ENCODE measurements around the gene TGM5. TPM values are rescaled to one million over a fixed set of nuclear protein-coding genes. Genes with fewer than 3 reads are reported as not detected.
"Not testable (repeated sequence)": the region's sequence is repeated elsewhere in the genome, so short reads cannot be mapped to it uniquely, and the experiment has no call there.

Gene TGM5
- total RNA-seq, 2 donors from 2014 or later = not detected

GRCh38 chr15:43276563-43277200 lies 10.0 kb upstream of the TGM5 start:
- Histone ChIP-seq H3K4me3 (no peak overlapping the region), H3K36me3 (no peaks in the 10 kb centered on the region), H3K9me3 (no peaks in the 10 kb centered on the region), H3K4me1 (ENCODE audit: control insufficient read depth in 1 of 2, low read depth in 2 of 2) (no peaks in the 10 kb centered on the region), H3K27ac (no peak overlapping the region), H3K27me3 (replicated peaks; ENCODE audit: insufficient read depth) (no peaks in the 10 kb centered on the region)
- ATAC-seq (ENCODE audit: insufficient number of reproducible peaks, low FRiP score, low read depth) (no peak), DNase-seq (ENCODE audit: low spot score) (no peak)
- no peak for TF ChIP-seq CTCF (IDR thresholded peaks at IDR 0.05)

GRCh38 chr15:43275740-43276562 lies 9.2 kb upstream of the TGM5 start:
- ATAC-seq (ENCODE audit: insufficient number of reproducible peaks, low FRiP score, low read depth) (no peak), DNase-seq (ENCODE audit: low spot score) (no peak)
- Histone ChIP-seq H3K4me3 (no peak overlapping the region), H3K27ac (no peak overlapping the region), H3K4me1 (ENCODE audit: control insufficient read depth in 1 of 2, low read depth in 2 of 2) (no peaks in the 10 kb centered on the region), H3K27me3 (replicated peaks; ENCODE audit: insufficient read depth) (no peaks in the 10 kb centered on the region), H3K36me3 (no peaks in the 10 kb centered on the region), H3K9me3 (no peaks in the 10 kb centered on the region)
- TF ChIP-seq CTCF (IDR thresholded peaks at IDR 0.05) = no peak

DNA sequence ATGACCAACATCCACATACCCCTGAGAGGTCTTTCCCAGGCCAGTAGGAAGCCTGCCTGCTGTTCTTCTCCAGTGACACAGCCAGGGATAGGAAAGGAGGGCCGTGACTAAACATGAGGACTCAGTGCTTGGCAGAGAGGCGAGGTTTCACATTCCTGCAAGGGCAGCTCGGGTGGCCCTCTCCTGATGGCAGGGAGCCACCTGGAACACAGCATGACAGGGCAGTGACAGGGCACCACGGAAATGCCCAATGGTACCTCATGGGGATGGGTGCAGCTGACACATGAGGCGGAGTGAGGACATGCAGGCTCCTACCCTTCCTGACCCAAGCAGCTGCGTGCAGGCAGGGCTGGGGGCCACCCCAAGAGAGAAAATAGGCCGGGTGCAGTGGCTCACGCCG lies 7.4 kb upstream of the TGM5 start:
- Histone ChIP-seq H3K27me3 (replicated peaks; ENCODE audit: insufficient read depth) (no peaks in the 10 kb centered on the region), H3K4me1 (ENCODE audit: control insufficient read depth in 1 of 2, low read depth in 2 of 2) (no peaks in the 10 kb centered on the region), H3K27ac (no peak overlapping the region), H3K4me3 (no peak overlapping the region), H3K36me3 (no peaks in the 10 kb centered on the region), H3K9me3 (no peaks in the 10 kb centered on the region)
- ATAC-seq (ENCODE audit: insufficient number of reproducible peaks, low FRiP score, low read depth) = no peak
- no peak for DNase-seq (ENCODE audit: low spot score)
- TF ChIP-seq CTCF (IDR thresholded peaks at IDR 0.05) = no peak

DNA sequence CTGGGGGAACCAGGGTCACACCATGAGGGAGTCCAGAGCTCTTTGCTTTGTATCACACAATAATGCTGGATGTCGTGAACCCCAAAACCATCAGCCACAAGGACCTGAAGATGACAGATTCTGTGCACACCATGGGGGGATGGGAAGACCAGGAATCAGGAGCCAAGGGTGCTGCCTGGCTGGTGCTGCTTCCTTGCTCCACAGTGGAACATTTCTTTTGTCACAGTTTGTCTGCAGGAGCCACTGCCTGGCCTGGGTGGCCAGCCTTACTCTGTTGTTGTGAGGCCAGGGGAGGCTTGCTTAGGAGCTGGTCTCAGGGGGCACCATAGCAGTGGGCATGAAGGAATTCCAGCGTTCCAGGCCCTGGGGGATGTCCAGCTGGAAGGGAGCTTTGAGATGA lies 6.5 kb upstream of the TGM5 start:
- Histone ChIP-seq H3K36me3 (no peaks in the 10 kb centered on the region), H3K4me1 (ENCODE audit: control insufficient read depth in 1 of 2, low read depth in 2 of 2) (no peaks in the 10 kb centered on the region), H3K4me3 (no peak overlapping the region), H3K9me3 (no peaks in the 10 kb centered on the region), H3K27ac (no peak overlapping the region), H3K27me3 (replicated peaks; ENCODE audit: insufficient read depth) (no peaks in the 10 kb centered on the region)
- ATAC-seq (ENCODE audit: insufficient number of reproducible peaks, low FRiP score, low read depth) = no peak
- TF ChIP-seq CTCF (IDR thresholded peaks at IDR 0.05) = no peak
- no peak for DNase-seq (ENCODE audit: low spot score)

- not testable (repeated sequence) for H3K4me1 ChIP-seq (ENCODE audit: control insufficient read depth in 1 of 2, low read depth in 2 of 2); ATAC-seq (ENCODE audit: insufficient number of reproducible peaks, low FRiP score, low read depth); DNase-seq (ENCODE audit: low spot score); H3K27me3 ChIP-seq (replicated peaks; ENCODE audit: insufficient read depth); H3K27ac ChIP-seq; H3K4me3 ChIP-seq; H3K36me3 ChIP-seq; H3K9me3 ChIP-seq
These were observed 5.2 kb upstream of the TGM5 start for GRCh38 chr15:43271908-43272307.
